HepG2 (cell line): ENCODE measurements around the gene PTGER3. TPM values are rescaled to one million over a fixed set of nuclear protein-coding genes. Genes with fewer than 3 reads are reported as not detected.

Experiments used
- ATAC-seq: fragments of 200-7000 bp; cut with Tn5 transposase; 3 replicates; pipeline ENCODE4 v1.9.1; 2020; ENCODE audit warnings: mild to moderate bottlenecking, moderate library complexity
- BruUV-seq: library from RNA; stranded (reverse); fragments of 400-500 nt; replicated peaks from 2 replicates; lab custom pipeline; 2021; lab: Mats Ljungman, UMichigan
- CTCF ChIA-PET: fragments of 300-600 bp; formaldehyde crosslinking; extraction: SDS; loops from one replicate; lab custom pipeline; 2021; ENCODE audit warnings: low total read pairs, inconsistent platforms, low intra/inter-chr PET ratio; lab: Yijun Ruan, JAX
- POLR2A ChIA-PET: fragments of 350-600 bp; sonication (Branson Sonifier 250); formaldehyde crosslinking; loops from one replicate; lab custom pipeline; 2020; ENCODE audit warnings: antibody characterized with exemption, inconsistent platforms; lab: Yijun Ruan, JAX
- DNase-seq: peaks from one replicate; pipeline ENCODE4 v3.0.0-alpha.2; 2015; ENCODE audit warnings: low spot score
- FAIRE-seq: peaks from 3 replicates; lab custom pipeline; 2011; peaks lifted over from hg19 to GRCh38; lab: Jason Lieb, UNC
- H2AFZ ChIP-seq: one replicate; pipeline ENCODE4 v1.6.1; 2011; ENCODE audit warnings: low read length, inconsistent platforms
- H3K27ac ChIP-seq: fragments of 300-600 bp; 3 replicates; pipeline ENCODE4 v1.8.0; 2011; ENCODE audit warnings: mixed run types, mild to moderate bottlenecking, mixed read lengths, low read length, inconsistent platforms; ENCODE audit not compliant: insufficient read depth; ENCODE audit errors: extremely low read length
- H3K27me3 ChIP-seq, 2 experiments: fragments of 200-600 bp in 1 of 2; 2 replicates in 1 of 2; 3 replicates in 1 of 2; pipeline versions ENCODE4 v1.6.0 to v1.8.0; 2011; ENCODE audit warnings: low read length in 2 of 2, mild to moderate bottlenecking in 2 of 2, moderate library complexity in 2 of 2, inconsistent platforms in 1 of 2; ENCODE audit not compliant: insufficient read depth in 2 of 2, control insufficient read depth in 1 of 2
- H3K36me3 ChIP-seq, 2 experiments: fragments of 200-600 bp in 1 of 2; replicated peaks in 1 of 2; 2 replicates in 1 of 2; 3 replicates in 1 of 2; pipeline versions ENCODE4 v1.5.1 to v1.8.0; 2011; ENCODE audit warnings: low read length in 2 of 2, inconsistent platforms in 1 of 2; ENCODE audit not compliant: insufficient read depth in 2 of 2, control insufficient read depth in 1 of 2
- H3K4me1 ChIP-seq: 2 replicates; pipeline ENCODE4 v1.5.1; 2012; ENCODE audit warnings: low read length, inconsistent platforms; ENCODE audit not compliant: insufficient read depth
- H3K4me2 ChIP-seq: 2 replicates; pipeline ENCODE4 v1.6.0; 2011; ENCODE audit warnings: low read depth, low read length, inconsistent platforms
- H3K4me3 ChIP-seq, 3 experiments: fragments of 200-600 bp in 1 of 3; sonication (generic), shearing (Covaris generic) in 1 of 3; replicated peaks in 1 of 3; 2 replicates each; pipeline ENCODE4 v1.5.1; 2011 to 2016; ENCODE audit warnings: low read length in 3 of 3, inconsistent platforms in 2 of 3, low read depth in 2 of 3, mild to moderate bottlenecking in 2 of 3, control low read depth in 1 of 3, mixed read lengths in 1 of 3; ENCODE audit not compliant: insufficient read depth in 1 of 3
- H3K79me2 ChIP-seq: one replicate; pipeline ENCODE4 v1.6.1; 2011; ENCODE audit warnings: low read length, inconsistent platforms; ENCODE audit not compliant: insufficient read depth
- H3K9ac ChIP-seq: 2 replicates; pipeline ENCODE4 v1.6.0; 2011; ENCODE audit warnings: mild to moderate bottlenecking, low read depth, low read length, inconsistent platforms; ENCODE audit not compliant: insufficient read depth
- H3K9me3 ChIP-seq: 2 replicates; pipeline ENCODE4 v1.5.1; 2012; ENCODE audit warnings: mild to moderate bottlenecking, low read length
- H4K20me1 ChIP-seq: 2 replicates; pipeline ENCODE4 v1.6.0; 2011; ENCODE audit warnings: inconsistent platforms, mild to moderate bottlenecking, low read length, moderate library complexity; ENCODE audit not compliant: insufficient read depth
- FOSL1 ChIP-seq: sonication (generic); formaldehyde crosslinking; IDR thresholded peaks from 2 replicates; pipeline ENCODE4 v1.9.0; 2021; ENCODE audit warnings: missing genetic modification reagents, borderline replicate concordance
- RCOR2 ChIP-seq: IDR thresholded peaks from 2 replicates; pipeline ENCODE4 v1.6.1; 2016; ENCODE audit warnings: missing biosample characterization, missing genetic modification reagents
- TFDP1 ChIP-seq: IDR thresholded peaks from 2 replicates; pipeline ENCODE4 v1.6.1; 2016; ENCODE audit warnings: missing compliant biosample characterization, missing genetic modification reagents, borderline replicate concordance
- ZNF10 ChIP-seq: sonication (generic); formaldehyde crosslinking; IDR thresholded peaks from 2 replicates; pipeline ENCODE4 v1.4.0; 2020; ENCODE audit warnings: mild to moderate bottlenecking, low read depth, missing genetic modification reagents, borderline replicate concordance
- ZNF235 ChIP-seq: sonication (generic); formaldehyde crosslinking; IDR thresholded peaks from 2 replicates; pipeline ENCODE4 v1.8.1; 2023; ENCODE audit warnings: mild to moderate bottlenecking, missing genetic modification reagents, borderline replicate concordance
- ZNF280D ChIP-seq: sonication (generic); formaldehyde crosslinking; IDR thresholded peaks from 2 replicates; pipeline ENCODE4 v1.5.1; 2020; ENCODE audit warnings: mild to moderate bottlenecking, missing genetic modification reagents
- ZNF687 ChIP-seq: sonication (generic); formaldehyde crosslinking; IDR thresholded peaks from 2 replicates; pipeline ENCODE4 v1.5.1; 2020; ENCODE audit warnings: mild to moderate bottlenecking, missing genetic modification reagents, moderate library complexity
- ZNF772 ChIP-seq: sonication (generic); formaldehyde crosslinking; IDR thresholded peaks from 2 replicates; pipeline ENCODE4 v1.5.0; 2020; ENCODE audit warnings: mild to moderate bottlenecking, missing genetic modification reagents
- ZNF788 ChIP-seq: sonication (generic); formaldehyde crosslinking; IDR thresholded peaks from 2 replicates; pipeline ENCODE4 v1.5.0; 2020; ENCODE audit warnings: mild to moderate bottlenecking, missing genetic modification reagents, borderline replicate concordance
- ZSCAN20 ChIP-seq: sonication (generic); formaldehyde crosslinking; IDR thresholded peaks from 2 replicates; pipeline ENCODE4 v1.4.0; 2020; ENCODE audit warnings: missing genetic modification reagents, mild to moderate bottlenecking, borderline replicate concordance
- WGBS: methylation state at CpG from one replicate; pipeline ENCODE4 v1.1.6; 2017; ENCODE audit warnings: low lambda C conversion rate; 5-methylcytosine and 5-hydroxymethylcytosine counted together
- in situ Hi-C: cut with HindIII; loops from 2 replicates; pipeline ENCODE4 v1.10.0; 2017; ENCODE audit warnings: low pct_unique_long_range_greater_than_20kb; ENCODE audit not compliant: extremely low pct_ligation_motif_present
- intact Hi-C: fragments of 100-400 bp; cut with micrococcal nuclease; formaldehyde crosslinking; loops from one replicate; pipeline ENCODE4 v1.10.0; 2022; ENCODE audit not compliant: unreplicated experiment
- polyA plus RNA-seq, 8 experiments: library from polyadenylated mRNA; depleted of rRNA in 3 of 8; stranded (reverse) in 7 of 8; unstranded in 1 of 8; fragments of >200 nt; fragmentation: Illumina TruSeq in 4 of 8; extraction: Trizol in 4 of 8; gene quantifications; 2 replicates each; pipeline versions ENCODE4 v1.2.1 to v1.2.3, GENCODE V29; 2011 to 2016; ENCODE audit warnings: low read depth in 4 of 8, missing spikeins in 1 of 8, mixed read lengths in 1 of 8; ENCODE audit not compliant: insufficient read depth in 1 of 8
- total RNA-seq, 5 experiments: library from RNA; depleted of rRNA; stranded (reverse); fragments of >200 nt; fragmentation: Illumina TruSeq; extraction: Trizol; gene quantifications; 2 replicates each; pipeline ENCODE4 v1.2.3, GENCODE V29; 2016; ENCODE audit warnings: low read depth in 1 of 5

Gene PTGER3
- total and polyA plus RNA-seq, 2 of the 13 experiments (the other 11 are each of a cell fraction or from before 2014, with no cell fraction given): 0.01 TPM; not detected in 1

- ATAC-seq: no peak
Observed at GRCh38 chr1:71015745-71016144, 31.9 kb downstream of the PTGER3 start.

More at GRCh38 chr1:71015745-71016144, 31.9 kb downstream of the PTGER3 start:
- DNase-seq (no peak), FAIRE-seq (no peak)
- Histone ChIP-seq H3K9ac (no peak overlapping the region), H2AFZ (no peak overlapping the region), H3K9me3 (no peaks in the 10 kb centered on the region), H3K4me1 (no peaks in the 10 kb centered on the region), H3K4me2 (no peak overlapping the region), H3K27me3 (no peaks in the 10 kb centered on the region), H3K79me2 (no peaks in the 10 kb centered on the region)
- WGBS: 0% methylated on average over 5 of the region's 5 CpGs
- BruUV-seq: no TSS peak
- POLR2A ChIA-PET: no interaction called here
- intact Hi-C loops: no loop called here
- TF ChIP-seq ZNF788 (CRISPR knock-in tag) (no peak), ZSCAN20 (CRISPR knock-in tag) (no peak), ZNF280D (CRISPR knock-in tag) (no peak), RCOR2 (CRISPR knock-in tag) (no peak), ZNF687 (no peak), TFDP1 (CRISPR knock-in tag) (no peak), ZNF235 (CRISPR knock-in tag) (no peak), ZNF10 (CRISPR knock-in tag) (no peak), FOSL1 (CRISPR knock-in tag) (no peak), ZNF772 (CRISPR knock-in tag) (no peak)
- TF ChIP-seq, all 625 proteins: peak for 0
- no peak overlapping the region for H3K27ac ChIP-seq
- H3K4me3 ChIP-seq: no peak overlapping the region
- in situ Hi-C loops: no loop called here
- H4K20me1 ChIP-seq: no peaks in the 10 kb centered on the region
- no peaks in the 10 kb centered on the region for H3K36me3 ChIP-seq
- CTCF ChIA-PET: no interaction called here
